Limb (tissue), 2 donors: Measurements from ENCODE around the gene RRP12.
A peak's percentile ranks its signal among the peaks of the same experiment; 100 is the strongest.
"Not testable (repeated sequence)": the region's sequence is repeated elsewhere in the genome, so short reads cannot be mapped to it uniquely, and the experiment has no call there.

ENCODE experiments used
- DNase-seq, 2 donors: peaks; one replicate each; pipeline ENCODE4 v3.0.0-alpha.2; 2016; ENCODE audit errors: extremely low spot score in 2 of 2

The RRP12 gene

GRCh38 chr10:97408496-97408992 is 7.4 kb upstream of the RRP12 start:
- no peak for DNase-seq

- DNase-seq, result no peak
These were observed 6.8 kb upstream of the RRP12 start for GRCh38 chr10:97407952-97408248.

- DNase-seq, result peak; percentile 53 to 85
These were observed 6.2 kb upstream of the RRP12 start for GRCh38 chr10:97407211-97407951.

GRCh38 chr10:97406483-97406882 is 5.3 kb upstream of the RRP12 start:
- DNase-seq, result not testable (repeated sequence)

GRCh38 chr10:97406064-97406463 is 4.9 kb upstream of the RRP12 start:
- no peak for DNase-seq

GRCh38 chr10:97404044-97404443 is 2.9 kb upstream of the RRP12 start:
- no peak for DNase-seq

GRCh38 chr10:97401455-97401919 is 347 bp upstream of the RRP12 start:
- no peak for DNase-seq

GRCh38 chr10:97399843-97400545 is 1.1 kb downstream of the RRP12 start:
- DNase-seq, result peak in 1 of 2 donors; percentile 41

- no peak for DNase-seq
These were observed 5.1 kb downstream of the RRP12 start for GRCh38 chr10:97396056-97396455.

GRCh38 chr10:97393034-97393573 is 8.0 kb downstream of the RRP12 start:
- DNase-seq, result no peak

GRCh38 chr10:97390091-97390490 is 11.0 kb downstream of the RRP12 start:
- no peak for DNase-seq

- no peak for DNase-seq
These were observed 13.0 kb downstream of the RRP12 start for GRCh38 chr10:97388152-97388551.

GRCh38 chr10:97385565-97385964 is 15.6 kb downstream of the RRP12 start:
- no peak for DNase-seq

GRCh38 chr10:97384641-97385040 is 16.5 kb downstream of the RRP12 start:
- DNase-seq, result no peak

- no peak for DNase-seq
These were observed 17.0 kb downstream of the RRP12 start for GRCh38 chr10:97384156-97384555.

- DNase-seq, result no peak
These were observed 18.0 kb downstream of the RRP12 start for GRCh38 chr10:97383159-97383558.

- no peak for DNase-seq
These were observed 19.5 kb downstream of the RRP12 start for GRCh38 chr10:97381626-97382025.

- DNase-seq, result no peak
These were observed 20.6 kb downstream of the RRP12 start for GRCh38 chr10:97380516-97380915.

GRCh38 chr10:97378933-97379921 is 21.9 kb downstream of the RRP12 start:
- no peak for DNase-seq

GRCh38 chr10:97376413-97376812 is 24.7 kb downstream of the RRP12 start:
- no peak for DNase-seq

- DNase-seq, result no peak
These were observed 27.7 kb downstream of the RRP12 start for GRCh38 chr10:97373456-97373855.
